Measurements from ENCODE around the gene TEDDM1. TPM values are rescaled to one million over a fixed set of nuclear protein-coding genes. Genes with fewer than 3 reads are reported as not detected.

TEDDM1 gene
- total RNA-seq, 2 experiments from 2014 or later: not detected

DNA sequence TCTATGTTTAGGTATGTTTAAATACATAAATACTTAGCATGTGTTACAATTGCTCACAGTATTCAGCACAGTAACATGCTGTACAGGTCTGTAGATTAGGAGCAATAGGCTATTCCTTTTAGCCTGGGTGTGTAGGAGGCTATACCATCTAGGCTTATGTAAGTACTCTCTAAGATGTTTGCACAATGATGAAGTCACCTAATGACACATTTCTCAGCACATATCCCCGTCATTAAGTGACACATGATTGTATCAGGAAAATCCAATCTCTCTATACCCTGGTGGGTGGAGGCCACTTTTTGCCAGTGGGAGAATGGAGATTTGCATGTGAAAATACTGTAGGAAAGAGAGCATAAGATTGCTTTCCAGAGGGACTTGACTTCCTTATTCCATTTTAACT is 5.5 kb upstream of the TEDDM1 start:
- H3K4me1 ChIP-seq (ENCODE audit: insufficient read depth, low read length, poor library complexity, severe bottlenecking): no peaks in the 10 kb centered on the region
- ChIA-PET POLR2A (no interaction called here), CTCF (ENCODE audit: unreplicated experiment) (no interaction called here)
- intact Hi-C loops (cut with micrococcal nuclease; ENCODE audit: unreplicated experiment): no loop called here
- H3K9me2 ChIP-seq (ENCODE audit: insufficient read depth, low read length): no peaks in the 10 kb centered on the region
- H3K27ac ChIP-seq (ENCODE audit: low read depth, low read length, poor library complexity, severe bottlenecking): no peak overlapping the region
- no peak overlapping the region for H2AFZ ChIP-seq (ENCODE audit: low read length)
- H4K20me1 ChIP-seq (ENCODE audit: insufficient read depth, low read length): no peaks in the 10 kb centered on the region
- H3K36me3 ChIP-seq (ENCODE audit: insufficient read depth, low read length): no peaks in the 10 kb centered on the region
- TF ChIP-seq, protein P1, sequence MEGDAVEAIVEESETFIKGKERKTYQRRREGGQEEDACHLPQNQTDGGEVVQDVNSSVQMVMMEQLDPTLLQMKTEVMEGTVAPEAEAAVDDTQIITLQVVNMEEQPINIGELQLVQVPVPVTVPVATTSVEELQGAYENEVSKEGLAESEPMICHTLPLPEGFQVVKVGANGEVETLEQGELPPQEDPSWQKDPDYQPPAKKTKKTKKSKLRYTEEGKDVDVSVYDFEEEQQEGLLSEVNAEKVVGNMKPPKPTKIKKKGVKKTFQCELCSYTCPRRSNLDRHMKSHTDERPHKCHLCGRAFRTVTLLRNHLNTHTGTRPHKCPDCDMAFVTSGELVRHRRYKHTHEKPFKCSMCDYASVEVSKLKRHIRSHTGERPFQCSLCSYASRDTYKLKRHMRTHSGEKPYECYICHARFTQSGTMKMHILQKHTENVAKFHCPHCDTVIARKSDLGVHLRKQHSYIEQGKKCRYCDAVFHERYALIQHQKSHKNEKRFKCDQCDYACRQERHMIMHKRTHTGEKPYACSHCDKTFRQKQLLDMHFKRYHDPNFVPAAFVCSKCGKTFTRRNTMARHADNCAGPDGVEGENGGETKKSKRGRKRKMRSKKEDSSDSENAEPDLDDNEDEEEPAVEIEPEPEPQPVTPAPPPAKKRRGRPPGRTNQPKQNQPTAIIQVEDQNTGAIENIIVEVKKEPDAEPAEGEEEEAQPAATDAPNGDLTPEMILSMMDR (conservative IDR thresholded peaks at IDR 0.05; ENCODE audit: low read length): no peak
- no peak for TF ChIP-seq EZH2phosphoT487 (IDR thresholded peaks at IDR 0.05; ENCODE audit: borderline replicate concordance, low read depth, low read length)
- no peak for DNase-seq (ENCODE audit: low spot score)
- no TSS peak for BruUV-seq (replicated peaks)
- no peaks in the 10 kb centered on the region for H3K9me3 ChIP-seq (ENCODE audit: low read length)
- no peak overlapping the region for H3K4me3 ChIP-seq (ENCODE audit: low read depth, low read length, poor library complexity, severe bottlenecking)
- H3K79me2 ChIP-seq (ENCODE audit: insufficient read depth, low read depth, low read length): no peaks in the 10 kb centered on the region
- no peak overlapping the region for H3K4me2 ChIP-seq (ENCODE audit: low read length)

DNA sequence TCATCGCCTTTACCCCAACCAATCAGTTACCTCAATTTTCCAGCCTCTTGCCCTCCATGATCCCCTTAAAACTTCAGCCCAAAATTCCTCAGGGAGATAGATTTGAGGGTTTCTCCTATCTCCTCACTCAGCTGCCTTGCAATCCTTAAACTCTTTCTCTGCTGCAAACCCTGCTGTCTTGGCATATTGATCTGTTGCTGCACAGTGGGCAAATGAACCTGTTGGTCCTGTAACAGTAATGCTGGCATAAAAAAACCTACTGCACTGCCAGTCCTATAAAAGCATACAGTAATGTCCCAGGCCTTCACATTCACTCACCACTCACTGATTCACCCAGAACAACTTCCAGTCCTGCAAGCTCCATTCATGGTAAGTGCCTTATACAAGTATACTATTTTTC is 5.1 kb upstream of the TEDDM1 start:
- Histone ChIP-seq H3K9me3 (ENCODE audit: low read length) (no peaks in the 10 kb centered on the region), H3K36me3 (ENCODE audit: insufficient read depth, low read length) (no peaks in the 10 kb centered on the region), H3K4me1 (ENCODE audit: insufficient read depth, low read length, poor library complexity, severe bottlenecking) (no peaks in the 10 kb centered on the region), H3K4me2 (ENCODE audit: low read length) (no peak overlapping the region), H3K4me3 (ENCODE audit: low read depth, low read length, poor library complexity, severe bottlenecking) (no peak overlapping the region), H3K79me2 (ENCODE audit: insufficient read depth, low read depth, low read length) (no peaks in the 10 kb centered on the region), H3K27ac (ENCODE audit: low read depth, low read length, poor library complexity, severe bottlenecking) (no peak overlapping the region), H4K20me1 (ENCODE audit: insufficient read depth, low read length) (no peaks in the 10 kb centered on the region), H3K9me2 (ENCODE audit: insufficient read depth, low read length) (no peaks in the 10 kb centered on the region), H2AFZ (ENCODE audit: low read length) (no peak overlapping the region)
- no peak for DNase-seq (ENCODE audit: low spot score)
- intact Hi-C loops (cut with micrococcal nuclease; ENCODE audit: unreplicated experiment): no loop called here
- CTCF ChIA-PET (ENCODE audit: unreplicated experiment): no interaction called here
- BruUV-seq (replicated peaks): no TSS peak
- POLR2A ChIA-PET: no interaction called here
- TF ChIP-seq, protein P1 (conservative IDR thresholded peaks at IDR 0.05; ENCODE audit: low read length): no peak
- TF ChIP-seq EZH2phosphoT487 (IDR thresholded peaks at IDR 0.05; ENCODE audit: borderline replicate concordance, low read depth, low read length): no peak

DNA sequence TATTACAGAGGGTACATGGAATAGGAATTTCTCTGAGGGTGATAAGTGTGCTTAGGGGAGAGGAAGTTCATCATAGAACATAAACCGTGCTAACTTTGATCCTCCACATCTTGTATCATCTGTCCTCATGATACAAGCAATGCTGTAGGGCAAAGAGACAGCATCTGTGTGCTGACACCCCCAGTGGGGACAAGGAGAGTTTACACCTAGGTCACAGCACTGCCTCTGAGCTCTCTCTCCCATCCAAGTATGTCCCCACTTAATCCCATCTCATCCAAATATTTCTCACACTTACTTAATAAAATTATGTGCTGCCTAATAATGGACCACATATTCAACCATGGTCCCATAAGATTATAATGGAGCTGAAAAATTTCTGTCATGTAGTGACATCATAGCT is 4.3 kb upstream of the TEDDM1 start:
- CTCF ChIA-PET (ENCODE audit: unreplicated experiment): interaction anchor here (0.6 kb wide), 1 partner anchor 30 kb away, joined by 3 read pairs; no protein-coding TSS in a partner anchor
- Histone ChIP-seq H3K4me1 (ENCODE audit: insufficient read depth, low read length, poor library complexity, severe bottlenecking) (no peaks in the 10 kb centered on the region), H3K4me3 (ENCODE audit: low read depth, low read length, poor library complexity, severe bottlenecking) (no peak overlapping the region), H3K79me2 (ENCODE audit: insufficient read depth, low read depth, low read length) (no peaks in the 10 kb centered on the region), H2AFZ (ENCODE audit: low read length) (no peak overlapping the region), H3K36me3 (ENCODE audit: insufficient read depth, low read length) (no peaks in the 10 kb centered on the region), H3K4me2 (ENCODE audit: low read length) (no peak overlapping the region), H4K20me1 (ENCODE audit: insufficient read depth, low read length) (no peaks in the 10 kb centered on the region), H3K27ac (ENCODE audit: low read depth, low read length, poor library complexity, severe bottlenecking) (no peak overlapping the region), H3K9me2 (ENCODE audit: insufficient read depth, low read length) (no peaks in the 10 kb centered on the region), H3K9me3 (ENCODE audit: low read length) (no peaks in the 10 kb centered on the region)
- POLR2A ChIA-PET: no interaction called here
- DNase-seq (ENCODE audit: low spot score): no peak
- TF ChIP-seq, protein P1 (conservative IDR thresholded peaks at IDR 0.05; ENCODE audit: low read length): peak; percentile 43; the same call in 1 of the 2 replicates
- no peak for TF ChIP-seq EZH2phosphoT487 (IDR thresholded peaks at IDR 0.05; ENCODE audit: borderline replicate concordance, low read depth, low read length)
- intact Hi-C loops (cut with micrococcal nuclease; ENCODE audit: unreplicated experiment): no loop called here
- BruUV-seq (replicated peaks): no TSS peak
